ENCODE results near the gene SOX15.

The SOX15 gene

GRCh38 chr17:7561589-7562207, 28.2 kb downstream of the SOX15 start, which contains the start of gene SENP3 (continued):
- TF ChIP-seq POU6F1 (CRISPR knock-in tag; IDR thresholded peaks at IDR 0.05; ENCODE audit: borderline replicate concordance, low read depth) (no peak), PPARA (CRISPR knock-in tag; IDR thresholded peaks at IDR 0.05; ENCODE audit: borderline replicate concordance) (no peak), ZC3H10 (CRISPR knock-in tag; IDR thresholded peaks at IDR 0.05) (no peak), RARB (CRISPR knock-in tag; IDR thresholded peaks at IDR 0.05) (no peak), ZFP3 (CRISPR knock-in tag; IDR thresholded peaks at IDR 0.05) (no peak), ZFP30 (CRISPR knock-in tag; IDR thresholded peaks at IDR 0.05) (no peak)

- peak; percentile 86 for ATAC-seq
These were observed 28.8 kb downstream of the SOX15 start for GRCh38 chr17:7561028-7561575.

DNA sequence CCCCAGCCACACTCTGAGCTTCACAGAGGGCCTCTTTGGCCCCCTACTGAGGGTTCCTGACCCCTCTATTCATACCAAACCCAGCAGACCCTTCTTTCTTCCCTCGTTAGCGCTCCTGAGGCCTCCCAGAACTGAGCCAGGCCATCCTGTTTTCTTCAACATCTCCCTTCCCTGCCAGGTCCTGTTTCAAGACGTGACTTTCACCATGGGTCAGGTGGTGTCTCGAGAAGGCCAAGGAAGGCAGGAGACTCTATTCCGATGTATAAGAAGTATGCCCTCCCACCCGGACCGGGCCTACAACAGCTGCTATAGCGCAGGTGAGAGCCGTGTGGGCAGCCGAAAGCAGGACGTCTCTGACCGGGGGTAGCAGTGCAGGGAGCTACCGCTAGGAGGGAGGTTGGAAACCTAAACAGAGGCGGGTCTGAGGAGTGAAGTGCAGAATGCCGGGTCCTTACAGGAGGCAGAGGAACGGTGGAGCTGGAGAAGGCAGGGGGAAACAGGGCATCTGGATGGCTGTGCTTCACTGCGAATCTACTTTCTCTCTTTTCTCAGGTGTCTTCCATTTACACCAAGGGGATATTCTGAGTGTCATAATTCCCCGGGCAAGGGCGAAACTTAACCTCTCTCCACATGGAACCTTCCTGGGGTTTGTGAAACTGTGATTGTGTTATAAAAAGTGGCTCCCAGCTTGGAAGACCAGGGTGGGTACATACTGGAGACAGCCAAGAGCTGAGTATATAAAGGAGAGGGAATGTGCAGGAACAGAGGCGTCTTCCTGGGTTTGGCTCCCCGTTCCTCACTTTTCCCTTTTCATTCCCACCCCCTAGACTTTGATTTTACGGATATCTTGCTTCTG, 29.5 kb downstream of the SOX15 start:
- TF ChIP-seq PPARA (CRISPR knock-in tag; IDR thresholded peaks at IDR 0.05; ENCODE audit: borderline replicate concordance) (no peak), ZFP3 (CRISPR knock-in tag; IDR thresholded peaks at IDR 0.05) (no peak), CSRNP3 (CRISPR knock-in tag; IDR thresholded peaks at IDR 0.05) (no peak), ZC3H10 (CRISPR knock-in tag; IDR thresholded peaks at IDR 0.05) (no peak), ZNF70 (CRISPR knock-in tag; IDR thresholded peaks at IDR 0.05) (no peak), SNAI2 (CRISPR knock-in tag; IDR thresholded peaks at IDR 0.05) (no peak), TOX (CRISPR knock-in tag; IDR thresholded peaks at IDR 0.05; ENCODE audit: borderline replicate concordance) (no peak), CSDC2 (CRISPR knock-in tag; IDR thresholded peaks at IDR 0.05) (no peak), POU6F1 (CRISPR knock-in tag; IDR thresholded peaks at IDR 0.05; ENCODE audit: borderline replicate concordance, low read depth) (no peak), ARNTL (CRISPR knock-in tag; IDR thresholded peaks at IDR 0.05; ENCODE audit: borderline replicate concordance, low read depth) (no peak), CREB5 (CRISPR knock-in tag; IDR thresholded peaks at IDR 0.05; ENCODE audit: low read depth) (no peak), TSHZ2 (CRISPR knock-in tag; IDR thresholded peaks at IDR 0.05) (no peak)
- ATAC-seq: peak; percentile 61

More at GRCh38 chr17:7561028-7561575, 28.8 kb downstream of the SOX15 start:
- TF ChIP-seq PATZ1 (CRISPR knock-in tag; IDR thresholded peaks at IDR 0.05; ENCODE audit: borderline replicate concordance) (no peak), TCF4 (CRISPR knock-in tag; IDR thresholded peaks at IDR 0.05; ENCODE audit: borderline replicate concordance) (no peak)
